Spinal cord (tissue), 10 donors: ENCODE data around the gene SLC22A4. TPM values are rescaled to one million over a fixed set of nuclear protein-coding genes. Genes with fewer than 3 reads are reported as not detected.

Experiments used
- DNase-seq, 6 donors: peaks; one replicate each; pipeline versions ENCODE4 v3.0.0 to v3.0.0-alpha.2; 2013 to 2015; ENCODE audit warnings: low spot score in 6 of 6, low read depth in 4 of 6
- H3K27ac ChIP-seq: one replicate; pipeline ENCODE4 v1.5.1; 2013; ENCODE audit warnings: low read depth, low read length, control low read depth
- H3K27me3 ChIP-seq: one replicate; pipeline ENCODE4 v1.6.1; 2013; ENCODE audit warnings: low read length; ENCODE audit not compliant: control insufficient read depth, insufficient read depth
- H3K36me3 ChIP-seq: one replicate; pipeline ENCODE4 v1.6.1; 2013; ENCODE audit warnings: low read length; ENCODE audit not compliant: control insufficient read depth, insufficient read depth
- H3K4me1 ChIP-seq: one replicate; pipeline ENCODE4 v1.6.1; 2013; ENCODE audit warnings: low read length; ENCODE audit not compliant: control insufficient read depth, insufficient read depth
- H3K4me3 ChIP-seq: one replicate; pipeline ENCODE4 v1.5.1; 2013; ENCODE audit warnings: low read depth, low read length, control low read depth
- H3K9me3 ChIP-seq: one replicate; pipeline ENCODE4 v1.6.1; 2013; ENCODE audit warnings: low read length; ENCODE audit not compliant: control insufficient read depth, insufficient read depth
- WGBS: methylation state at CpG from one replicate; pipeline ENCODE4 v1.1.5; 2013; ENCODE audit warnings: missing lambda C conversion rate; ENCODE audit not compliant: insufficient coverage; 5-methylcytosine and 5-hydroxymethylcytosine counted together
- polyA plus RNA-seq, 2 donors: library from polyadenylated mRNA; unstranded; fragments of 120-200 nt; gene quantifications; one replicate each; pipeline ENCODE4 v1.2.1, GENCODE V29; 2013; ENCODE audit not compliant: insufficient read length in 2 of 2
- total RNA-seq, 2 donors: library from RNA; depleted of rRNA in 1 of 2; stranded (reverse); fragments of 120-200 nt in 1 of 2; fragments of >200 nt in 1 of 2; gene quantifications; one replicate each; pipeline versions ENCODE4 v1.2.3 to v1.2.4, GENCODE V29; 2013 to 2014
- donor health status: healthy.

Gene SLC22A4
- total and polyA plus RNA-seq, 4 donors: 4.0 to 8.7 (median 7.7) TPM

GRCh38 chr5:132267931-132268768 is 26.0 kb upstream of the SLC22A4 start:
- Histone ChIP-seq H3K27ac (peak overlapping the region; percentile 90), H3K4me3 (no peak overlapping the region), H3K4me1 (peaks cover 76% of the 10 kb centered on the region), H3K9me3 (no peaks in the 10 kb centered on the region), H3K27me3 (no peaks in the 10 kb centered on the region), H3K36me3 (peaks cover 62% of the 10 kb centered on the region)
- WGBS: 56% methylated on average over 3 of the region's 6 CpGs
- peak in 2 of 6 donors; percentile 50 to 71 for DNase-seq

- Histone ChIP-seq H3K9me3 (no peaks in the 10 kb centered on the region), H3K36me3 (peaks cover 55% of the 10 kb centered on the region), H3K4me1 (peaks cover 69% of the 10 kb centered on the region), H3K4me3 (no peak overlapping the region), H3K27ac (peak overlapping the region; percentile 80), H3K27me3 (no peaks in the 10 kb centered on the region)
- DNase-seq: no peak
- WGBS: 58% methylated on average over 7 of the region's 8 CpGs
Measured at GRCh38 chr5:132268769-132269551, 25.2 kb upstream of the SLC22A4 start.

DNA sequence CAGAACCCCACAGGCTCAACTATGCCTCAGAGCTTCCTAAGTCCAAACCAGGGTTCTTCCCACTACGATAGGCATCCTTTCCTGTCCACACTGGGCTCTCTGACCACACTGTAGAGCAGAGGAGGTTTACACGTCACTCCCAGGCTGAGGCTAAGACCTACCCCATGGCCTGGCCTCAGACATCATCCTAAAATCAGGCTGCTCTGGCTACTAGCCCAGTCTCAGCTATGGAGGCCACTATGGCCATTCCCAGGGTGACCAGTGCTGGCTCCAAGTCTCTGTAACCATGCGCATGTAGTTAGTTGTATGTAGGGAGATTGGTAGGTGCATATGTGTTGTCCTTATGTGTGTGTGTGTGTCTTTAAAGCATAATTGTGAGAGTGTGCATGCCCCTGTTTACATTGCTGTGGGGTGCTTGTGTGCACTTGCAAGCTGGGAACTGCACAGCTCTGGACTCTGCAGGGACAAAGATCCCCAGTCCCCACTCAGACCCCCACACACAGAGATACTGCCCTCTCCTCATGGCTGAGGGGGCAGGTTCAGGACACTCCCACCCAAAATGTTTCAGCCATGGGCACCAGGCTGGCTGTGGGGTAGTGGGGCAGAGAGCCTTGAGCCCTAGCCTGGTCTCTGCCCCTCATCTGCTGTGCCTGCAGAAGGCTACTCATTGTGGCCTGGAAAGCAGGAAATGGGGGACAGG is 24.4 kb upstream of the SLC22A4 start:
- H3K36me3 ChIP-seq: peaks cover 55% of the 10 kb centered on the region
- H3K27ac ChIP-seq: peak overlapping the region; percentile 80
- DNase-seq: no peak
- no peaks in the 10 kb centered on the region for H3K9me3 ChIP-seq
- peaks cover 63% of the 10 kb centered on the region for H3K4me1 ChIP-seq
- H3K4me3 ChIP-seq: no peak overlapping the region
- WGBS: 91% methylated on average over 3 of the region's 3 CpGs
- no peaks in the 10 kb centered on the region for H3K27me3 ChIP-seq

DNA sequence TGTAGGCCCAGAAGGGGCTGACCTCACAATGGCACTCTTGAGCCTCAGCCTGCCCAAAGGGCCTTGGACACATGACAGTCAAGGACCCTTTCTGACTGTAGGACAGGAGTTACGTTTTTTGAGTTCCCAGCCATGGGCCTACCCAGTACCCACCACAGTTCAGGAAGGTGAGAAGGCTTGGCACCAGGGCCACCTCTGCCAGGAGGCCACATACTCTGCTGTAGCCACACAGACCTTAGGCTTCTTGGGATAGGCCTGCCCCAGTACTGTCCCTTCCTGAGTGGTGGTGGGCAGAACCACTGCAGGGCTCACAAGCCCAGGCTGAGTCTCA is 23.9 kb upstream of the SLC22A4 start:
- no peaks in the 10 kb centered on the region for H3K27me3 ChIP-seq
- peak overlapping the region; percentile 16 for H3K27ac ChIP-seq
- 100% methylated on average over 1 of the region's 1 CpG for WGBS
- peaks cover 55% of the 10 kb centered on the region for H3K36me3 ChIP-seq
- no peak for DNase-seq
- H3K4me3 ChIP-seq: no peak overlapping the region
- no peaks in the 10 kb centered on the region for H3K9me3 ChIP-seq
- peaks cover 59% of the 10 kb centered on the region for H3K4me1 ChIP-seq

- H3K4me1 ChIP-seq: peaks cover 55% of the 10 kb centered on the region
- H3K36me3 ChIP-seq: peaks cover 55% of the 10 kb centered on the region
- no peak overlapping the region for H3K4me3 ChIP-seq
- DNase-seq: peak in 2 of 6 donors; percentile 16 to 56
- peak overlapping the region; percentile 16 for H3K27ac ChIP-seq
- WGBS: 51% methylated on average over 5 of the region's 6 CpGs
- no peaks in the 10 kb centered on the region for H3K27me3 ChIP-seq
- H3K9me3 ChIP-seq: no peaks in the 10 kb centered on the region
Measured at GRCh38 chr5:132270706-132271105, 23.5 kb upstream of the SLC22A4 start.

DNA sequence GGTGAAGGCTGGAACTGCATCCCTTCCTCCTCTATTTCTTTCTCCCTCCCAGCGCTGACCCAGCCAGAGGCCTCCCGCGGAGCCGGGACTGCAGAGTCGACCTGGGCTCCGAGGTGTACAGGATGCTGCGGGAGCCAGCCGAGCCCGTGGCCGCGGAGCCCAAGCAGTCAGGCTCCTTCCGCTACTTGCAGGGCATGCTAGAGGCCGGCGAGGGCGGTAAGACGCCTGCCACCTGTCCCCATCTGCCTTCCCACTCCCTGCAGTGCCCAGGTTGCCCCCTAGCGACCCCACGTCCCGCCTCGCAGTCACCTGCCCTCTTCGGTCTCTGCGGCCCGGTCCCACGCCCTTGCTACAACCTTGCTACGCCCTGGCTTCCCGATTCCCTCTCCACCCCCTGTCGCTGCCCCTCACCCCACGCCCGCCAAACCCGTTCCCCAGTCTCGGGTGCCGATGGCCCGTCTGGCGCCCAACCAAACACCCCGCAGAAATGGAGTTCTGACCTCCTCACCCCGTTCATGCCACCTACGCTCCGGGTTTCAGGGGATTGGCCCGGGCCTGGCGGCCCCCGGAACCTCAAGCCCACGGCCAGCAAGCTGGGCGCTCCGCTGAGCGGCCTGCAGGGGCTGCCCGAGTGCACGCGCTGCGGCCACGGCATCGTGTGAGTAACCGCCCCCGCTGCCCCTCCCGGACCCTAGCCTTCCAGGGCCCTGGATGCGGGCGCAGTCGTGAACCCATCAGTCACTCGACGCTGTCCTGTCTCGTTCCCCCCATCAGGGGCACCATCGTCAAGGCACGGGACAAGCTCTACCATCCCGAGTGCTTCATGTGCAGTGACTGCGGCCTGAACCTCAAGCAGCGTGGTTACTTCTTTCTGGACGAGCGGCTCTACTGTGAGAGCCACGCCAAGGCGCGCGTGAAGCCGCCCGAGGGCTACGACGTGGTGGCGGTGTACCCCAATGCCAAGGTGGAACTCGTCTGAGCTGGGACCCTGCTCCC is 22.6 kb upstream of the SLC22A4 start:
- H3K4me3 ChIP-seq: no peak overlapping the region
- peaks cover 49% of the 10 kb centered on the region for H3K4me1 ChIP-seq
- no peak overlapping the region for H3K27ac ChIP-seq
- H3K27me3 ChIP-seq: no peaks in the 10 kb centered on the region
- no peak for DNase-seq
- WGBS: 67% methylated on average over 77 of the region's 77 CpGs
- H3K9me3 ChIP-seq: no peaks in the 10 kb centered on the region
- peaks cover 46% of the 10 kb centered on the region for H3K36me3 ChIP-seq

DNA sequence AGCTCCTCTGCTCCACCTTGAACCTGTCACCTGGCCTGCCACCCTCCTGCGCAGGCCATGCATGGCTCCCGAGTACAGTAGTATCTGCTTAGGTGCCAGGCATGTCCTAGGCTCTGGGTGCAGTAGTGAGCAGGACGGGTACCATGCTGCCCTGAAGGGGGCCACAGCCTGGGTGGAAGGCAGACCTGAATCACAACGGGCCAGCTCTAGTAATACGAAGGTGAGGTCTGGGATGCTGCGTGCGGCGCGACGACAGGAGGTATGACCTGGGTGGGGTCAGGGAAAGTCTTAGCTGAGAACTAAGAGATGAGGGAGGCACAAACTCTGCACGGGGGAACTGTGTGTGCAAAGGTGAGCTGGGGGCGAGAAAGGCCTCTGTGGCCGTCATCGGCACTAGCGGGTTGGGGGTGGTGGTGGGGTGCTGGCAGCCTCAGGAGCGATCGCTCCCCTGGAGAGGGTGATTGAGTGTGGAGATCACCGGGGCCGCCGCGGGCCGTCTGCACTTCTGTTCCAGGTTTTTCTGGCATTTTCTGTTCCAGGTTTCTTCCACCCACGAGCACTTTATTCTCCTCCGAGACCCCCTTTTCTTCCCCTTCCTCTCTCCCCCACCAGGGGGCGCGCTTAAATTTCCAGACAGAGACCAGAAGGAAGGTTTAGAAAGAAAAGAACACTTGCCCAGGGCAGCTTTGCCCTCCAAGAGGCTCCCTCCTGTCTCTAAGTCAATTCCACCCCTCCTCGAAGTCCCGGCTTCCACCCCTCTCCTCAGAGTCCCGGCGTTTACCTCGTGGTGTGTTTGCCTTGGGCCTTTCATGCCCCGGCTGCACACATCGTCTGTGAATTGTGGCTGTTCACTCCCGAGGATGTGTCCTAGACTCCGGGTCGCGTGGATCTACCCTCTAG is 21.6 kb upstream of the SLC22A4 start:
- H3K27ac ChIP-seq: peak overlapping the region; percentile 25

DNA sequence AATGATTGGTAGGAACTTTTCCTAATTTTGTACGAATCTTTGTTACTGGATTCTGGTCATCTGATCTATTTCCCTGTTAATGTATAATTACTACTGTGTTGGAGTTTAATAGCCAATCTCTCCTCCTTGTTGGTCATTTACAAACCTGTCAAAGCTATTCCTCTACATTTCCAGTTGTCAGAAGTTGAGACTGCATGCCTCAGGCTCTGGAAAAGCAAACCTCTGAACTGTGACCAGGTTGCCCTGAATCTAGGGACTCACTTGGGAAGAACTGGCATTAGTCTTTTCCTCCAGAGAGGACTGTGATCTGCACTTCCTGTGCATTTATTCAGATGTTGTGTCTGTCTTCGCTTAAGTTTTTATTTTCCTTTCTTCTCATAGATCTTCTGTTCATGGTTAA is 20.6 kb upstream of the SLC22A4 start:
- no peak for DNase-seq
- no peaks in the 10 kb centered on the region for H3K9me3 ChIP-seq
- H3K4me3 ChIP-seq: no peak overlapping the region
- H3K27ac ChIP-seq: no peak overlapping the region
- no peaks in the 10 kb centered on the region for H3K27me3 ChIP-seq
- H3K36me3 ChIP-seq: peaks cover 39% of the 10 kb centered on the region
- whole genome bisulfite sequencing: no CpG with 5 or more reads among the region's 2 CpGs
- H3K4me1 ChIP-seq: peaks cover 35% of the 10 kb centered on the region

More for the DNA sequence above, 21.6 kb upstream of the SLC22A4 start:
- Histone ChIP-seq H3K9me3 (no peaks in the 10 kb centered on the region), H3K4me3 (no peak overlapping the region), H3K36me3 (peaks cover 43% of the 10 kb centered on the region), H3K27me3 (no peaks in the 10 kb centered on the region), H3K4me1 (peaks cover 42% of the 10 kb centered on the region)
- WGBS: 61% methylated on average over 33 of the region's 37 CpGs
- peak in 2 of 6 donors; percentile 69 to 77 for DNase-seq
